Stomach (tissue), 9 donors: ENCODE measurements around the gene CCR1. TPM values are rescaled to one million over a fixed set of nuclear protein-coding genes. Genes with fewer than 3 reads are reported as not detected.

Experiments
- DNase-seq, 2 donors: peaks; one replicate each; pipeline versions ENCODE4 v3.0.0 to v3.0.0-alpha.2; 2013 to 2019
- H3K27ac ChIP-seq, 5 donors: fragments of 200-600 bp in 4 of 5; sonication (generic) in 4 of 5; one replicate each; pipeline ENCODE4 v1.5.1; 2013 to 2019; ENCODE audit warnings: mild to moderate bottlenecking in 1 of 5, moderate library complexity in 1 of 5
- H3K27me3 ChIP-seq, 3 donors: fragments of 200-600 bp; sonication (generic); one replicate each; pipeline ENCODE4 v1.5.1; 2017 to 2019; ENCODE audit warnings: mixed run types in 1 of 3
- H3K36me3 ChIP-seq, 4 donors: fragments of 200-600 bp; sonication (generic); 1 replicate in 3 of 4; 2 replicates in 1 of 4; pipeline ENCODE4 v1.5.1; 2016 to 2019
- H3K4me1 ChIP-seq, 4 donors: fragments of 200-600 bp; sonication (generic); one replicate each; pipeline ENCODE4 v1.5.1; 2016 to 2019
- H3K4me3 ChIP-seq, 4 donors: fragments of 200-600 bp; sonication (generic) in 3 of 4; one replicate each; pipeline ENCODE4 v1.5.1; 2016 to 2019; ENCODE audit warnings: mild to moderate bottlenecking in 1 of 4
- H3K9me3 ChIP-seq, 4 donors: fragments of 200-600 bp; sonication (generic); one replicate each; pipeline ENCODE4 v1.5.1; 2016 to 2019
- CTCF ChIP-seq, 7 experiments: fragments of 450-650 bp in 4 of 7; fragments of 200-600 bp in 3 of 7; sonication (generic) in 3 of 7; IDR thresholded peaks; one replicate each; pipeline ENCODE4 v1.5.1; 2016 to 2019; ENCODE audit warnings: antibody characterized with exemption in 7 of 7, control low read depth in 2 of 7, mild to moderate bottlenecking in 1 of 7
- EP300 ChIP-seq: sonication (generic); formaldehyde crosslinking; IDR thresholded peaks from one replicate; pipeline ENCODE4 v1.6.1; 2017; ENCODE audit warnings: antibody characterized with exemption
- POLR2A ChIP-seq, 4 donors: fragments of 450-650 bp; IDR thresholded peaks; one replicate each; pipeline ENCODE4 v1.6.1; 2016; ENCODE audit warnings: antibody characterized with exemption in 4 of 4, control low read depth in 2 of 4, mild to moderate bottlenecking in 1 of 4, moderate library complexity in 1 of 4
- POLR2AphosphoS5 ChIP-seq, 3 donors: sonication (generic); formaldehyde crosslinking; IDR thresholded peaks; one replicate each; pipeline ENCODE4 v1.6.1; 2016; ENCODE audit warnings: antibody characterized with exemption in 3 of 3
- WGBS, 5 donors: extraction: QIAGEN DNeasy Blood & Tissue Kit in 3 of 5; methylation state at CpG; one replicate each; pipeline versions ENCODE4 v1.1.5 to v1.1.7; 2013 to 2018; 5-methylcytosine and 5-hydroxymethylcytosine counted together
- intact Hi-C: fragments of 100-400 bp; cut with DNase I; formaldehyde crosslinking; loops from one replicate; pipeline ENCODE4 v1.15.1; 2023; ENCODE audit warnings: low total_unique reads
- polyA plus RNA-seq, 3 donors: library from polyadenylated mRNA; stranded (reverse); fragments of 200-250 nt; gene quantifications; one replicate each; pipeline ENCODE4 v1.2.3, GENCODE V29; 2013
- total RNA-seq, 5 donors: library from RNA; depleted of rRNA; stranded (reverse); fragments of >200 nt; gene quantifications; one replicate each; pipeline versions ENCODE4 v1.1.0 to v1.2.3, GENCODE V29; 2014 to 2016
- donor health status: healthy with polysubstance abuse.
- donor health status: Bipolar disorder and iron deficiency.
- donor health status: healthy.

Gene CCR1
- total and polyA plus RNA-seq, 8 donors, result 1.2 to 3.1 (median 2.6) TPM; not detected in 3

- DNase-seq, result peak in 1 of 2 donors; percentile 29
- Histone ChIP-seq H3K36me3 (no peaks in the 10 kb centered on the region), H3K9me3 (no peaks in the 10 kb centered on the region), H3K4me1 (peaks cover 6 to 27% (median 16%) of the 10 kb centered on the region in 4 donors), H3K4me3 (no peak overlapping the region), H3K27ac (peak overlapping the region in 1 of 5 donors; percentile 59), H3K27me3 (no peaks in the 10 kb centered on the region)
- WGBS, 5 donors, result 27 to 57% (median 35%) methylated on average over 4 of the region's 4 CpGs
- intact Hi-C loops, result no loop called here
- TF ChIP-seq POLR2AphosphoS5 (IDR thresholded peaks at IDR 0.05), result peak in 1 of 3 donors; percentile 50
- TF ChIP-seq POLR2A (IDR thresholded peaks at IDR 0.05), result no peak
Observed at GRCh38 chr3:46215810-46216414, 7.8 kb upstream of the CCR1 start.

- Histone ChIP-seq H3K4me1 (peaks cover 6 to 33% (median 16%) of the 10 kb centered on the region in 4 donors), H3K9me3 (no peaks in the 10 kb centered on the region), H3K27ac (peak overlapping the region in 1 of 5 donors; percentile 59), H3K36me3 (no peaks in the 10 kb centered on the region), H3K4me3 (no peak overlapping the region), H3K27me3 (no peaks in the 10 kb centered on the region)
- peak; percentile 29 to 44 for DNase-seq
- TF ChIP-seq POLR2A (IDR thresholded peaks at IDR 0.05) (no peak), EP300 (no peak), POLR2AphosphoS5 (IDR thresholded peaks at IDR 0.05) (peak in 1 of 3 donors; percentile 19), CTCF (IDR thresholded peaks at IDR 0.05) (peak in 1 of 7 experiments; percentile 22)
- intact Hi-C loops, result no loop called here
- WGBS, 5 donors, result 13 to 61% (median 33%) methylated on average over 1 of the region's 1 CpG
Observed at GRCh38 chr3:46214751-46215352, 6.7 kb upstream of the CCR1 start.

GRCh38 chr3:46213201-46213600, 5.1 kb upstream of the CCR1 start:
- Histone ChIP-seq H3K9me3 (no peaks in the 10 kb centered on the region), H3K27ac (peak overlapping the region in 1 of 5 donors; percentile 23), H3K4me3 (no peak overlapping the region), H3K4me1 (peaks cover 6 to 47% (median 16%) of the 10 kb centered on the region in 4 donors), H3K36me3 (no peaks in the 10 kb centered on the region), H3K27me3 (no peaks in the 10 kb centered on the region)
- intact Hi-C loops, result no loop called here
- peak in 1 of 2 donors; percentile 28 for DNase-seq
- 66 to 77% (median 69%) methylated on average over 4 of the region's 4 CpGs for WGBS, 5 donors
- TF ChIP-seq CTCF (IDR thresholded peaks at IDR 0.05), result no peak
- TF ChIP-seq POLR2AphosphoS5 (IDR thresholded peaks at IDR 0.05), result no peak
- no peak for TF ChIP-seq POLR2A (IDR thresholded peaks at IDR 0.05)
- TF ChIP-seq EP300, result no peak

- H3K27me3 ChIP-seq, result no peaks in the 10 kb centered on the region
- H3K4me1 ChIP-seq, result peaks cover 6 to 55% (median 16%) of the 10 kb centered on the region in 4 donors
Observed at GRCh38 chr3:46212101-46212500, 4.0 kb upstream of the CCR1 start.

More at GRCh38 chr3:46212101-46212500, 4.0 kb upstream of the CCR1 start:
- DNase-seq, result no peak
- WGBS, 5 donors, result 76 to 94% (median 81%) methylated on average over 6 of the region's 6 CpGs
- Histone ChIP-seq H3K9me3 (no peaks in the 10 kb centered on the region), H3K27ac (no peak overlapping the region), H3K36me3 (no peaks in the 10 kb centered on the region), H3K4me3 (no peak overlapping the region)
- TF ChIP-seq EP300, result no peak
- no peak for TF ChIP-seq POLR2AphosphoS5 (IDR thresholded peaks at IDR 0.05)
- TF ChIP-seq POLR2A (IDR thresholded peaks at IDR 0.05), result no peak
- TF ChIP-seq CTCF (IDR thresholded peaks at IDR 0.05), result no peak
- intact Hi-C loops, result no loop called here
